Activated B cell treated with CpG ODN at 0.5 μM for 24 hours (primary cell): ENCODE results near the gene PAMR1. TPM values are rescaled to one million over a fixed set of nuclear protein-coding genes. Genes with fewer than 3 reads are reported as not detected.

ENCODE experiments used
- ATAC-seq: fragments of 200-7000 bp; cut with Tn5 transposase; one replicate; pipeline ENCODE4 v1.10.0; 2021; ENCODE audit warnings: low read depth, mild to moderate bottlenecking, moderate library complexity
- CTCF ChIA-PET: fragments of 350-600 bp; sonication (Branson Sonifier 250); formaldehyde crosslinking; loops from one replicate; lab custom pipeline; 2021; ENCODE audit warnings: antibody characterized with exemption; lab: Charles Lee
- POLR2A ChIA-PET: fragments of 350-600 bp; sonication (Branson Sonifier 250); formaldehyde crosslinking; loops from one replicate; lab custom pipeline; 2021; ENCODE audit warnings: antibody characterized with exemption; lab: Charles Lee
- DNase-seq: peaks from one replicate; pipeline ENCODE4 v3.0.0; 2022
- H3K27ac Mint-ChIP-seq: one replicate; pipeline ENCODE4 v1.8.0; 2020; ENCODE audit warnings: mixed read lengths
- H3K27me3 Mint-ChIP-seq: one replicate; pipeline ENCODE4 v1.8.0; 2021; ENCODE audit warnings: mixed read lengths
- H3K36me3 Mint-ChIP-seq: one replicate; pipeline ENCODE4 v1.8.0; 2021; ENCODE audit warnings: low read depth, mixed read lengths
- H3K4me1 Mint-ChIP-seq: one replicate; pipeline ENCODE4 v1.8.0; 2021; ENCODE audit warnings: mixed read lengths
- H3K4me3 Mint-ChIP-seq: one replicate; pipeline ENCODE4 v1.8.0; 2020; ENCODE audit warnings: mild to moderate bottlenecking, mixed read lengths
- H3K9me3 Mint-ChIP-seq: one replicate; pipeline ENCODE4 v1.8.0; 2020; ENCODE audit warnings: mixed read lengths
- intact Hi-C: fragments of 100-400 bp; cut with micrococcal nuclease; formaldehyde crosslinking; loops from one replicate; pipeline ENCODE4 v1.15.1; 2024
- total RNA-seq: library from RNA; stranded (reverse); gene quantifications from 2 replicates; pipeline ENCODE4 v1.2.3, GENCODE V29; 2022
- TF ChIP-seq, protein P1 (sequence below): fragments of 200-600 bp; IDR thresholded peaks from one replicate; pipeline ENCODE4 v1.8.0; 2022; ENCODE audit warnings: antibody characterized with exemption, mild to moderate bottlenecking

The PAMR1 gene
- total RNA-seq, 1 donor from 2014 or later, result not detected

DNA sequence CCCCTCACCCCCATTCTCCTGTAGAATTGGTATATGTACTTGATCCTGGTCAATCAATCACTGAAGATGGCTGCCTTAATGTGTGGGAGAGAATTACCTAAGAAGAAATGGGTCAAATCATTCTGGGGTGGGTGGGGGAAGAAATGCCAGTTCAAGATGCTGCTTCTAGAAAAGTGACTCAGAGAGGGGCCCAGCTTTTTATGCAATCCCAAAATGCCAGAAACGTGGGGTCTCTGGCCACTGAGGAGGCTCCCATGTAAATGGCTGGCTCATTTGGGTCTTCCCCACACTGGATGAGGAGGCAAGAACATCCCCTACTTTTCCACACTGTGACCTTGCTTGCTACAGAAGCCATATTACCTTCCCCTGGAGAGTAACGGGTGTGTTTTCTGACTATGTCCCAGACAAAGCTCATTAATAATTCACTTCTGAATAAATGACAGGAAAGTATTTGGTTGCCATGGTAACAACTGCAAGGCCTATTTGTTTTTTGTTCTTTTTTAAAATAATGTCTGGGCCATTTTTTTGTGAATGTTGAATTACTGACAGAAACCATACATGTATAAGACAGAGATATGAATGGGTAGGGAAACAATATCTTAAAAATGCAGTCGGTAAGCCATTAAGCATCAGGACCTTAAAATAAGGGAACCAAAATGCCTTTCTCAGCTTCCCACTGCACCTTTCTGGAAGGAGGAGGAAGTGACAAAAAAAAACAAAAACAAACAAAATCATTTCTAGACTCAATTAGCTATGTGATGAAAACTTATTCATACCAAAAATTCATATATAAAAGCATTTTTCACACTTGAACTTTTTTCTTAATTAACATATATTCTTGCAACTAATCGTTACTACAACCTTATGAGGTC lies 138.1 kb downstream of the PAMR1 start:
- peaks cover 25% of the 10 kb centered on the region for H3K4me1 Mint-ChIP-seq
- intact Hi-C loops, result loop anchor here (1.0 kb wide), 1 partner anchor 461 kb away; no protein-coding TSS in a partner anchor
- no peaks in the 10 kb centered on the region for H3K36me3 Mint-ChIP-seq
- DNase-seq, result no peak
- ATAC-seq, result no peak
- H3K27me3 Mint-ChIP-seq, result no peaks in the 10 kb centered on the region
- ChIA-PET POLR2A (no interaction called here), CTCF (interaction anchor here (0.9 to 1.7 kb wide), 11 partner anchors 98 to 875 kb away, joined by 3 to 8 read pairs (median 3); no protein-coding TSS in a partner anchor)
- peaks cover 4% of the 10 kb centered on the region for H3K9me3 Mint-ChIP-seq
- H3K27ac Mint-ChIP-seq, result no peak overlapping the region
- no peak overlapping the region for H3K4me3 Mint-ChIP-seq
- TF ChIP-seq, protein P1, sequence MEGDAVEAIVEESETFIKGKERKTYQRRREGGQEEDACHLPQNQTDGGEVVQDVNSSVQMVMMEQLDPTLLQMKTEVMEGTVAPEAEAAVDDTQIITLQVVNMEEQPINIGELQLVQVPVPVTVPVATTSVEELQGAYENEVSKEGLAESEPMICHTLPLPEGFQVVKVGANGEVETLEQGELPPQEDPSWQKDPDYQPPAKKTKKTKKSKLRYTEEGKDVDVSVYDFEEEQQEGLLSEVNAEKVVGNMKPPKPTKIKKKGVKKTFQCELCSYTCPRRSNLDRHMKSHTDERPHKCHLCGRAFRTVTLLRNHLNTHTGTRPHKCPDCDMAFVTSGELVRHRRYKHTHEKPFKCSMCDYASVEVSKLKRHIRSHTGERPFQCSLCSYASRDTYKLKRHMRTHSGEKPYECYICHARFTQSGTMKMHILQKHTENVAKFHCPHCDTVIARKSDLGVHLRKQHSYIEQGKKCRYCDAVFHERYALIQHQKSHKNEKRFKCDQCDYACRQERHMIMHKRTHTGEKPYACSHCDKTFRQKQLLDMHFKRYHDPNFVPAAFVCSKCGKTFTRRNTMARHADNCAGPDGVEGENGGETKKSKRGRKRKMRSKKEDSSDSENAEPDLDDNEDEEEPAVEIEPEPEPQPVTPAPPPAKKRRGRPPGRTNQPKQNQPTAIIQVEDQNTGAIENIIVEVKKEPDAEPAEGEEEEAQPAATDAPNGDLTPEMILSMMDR, result no peak

DNA sequence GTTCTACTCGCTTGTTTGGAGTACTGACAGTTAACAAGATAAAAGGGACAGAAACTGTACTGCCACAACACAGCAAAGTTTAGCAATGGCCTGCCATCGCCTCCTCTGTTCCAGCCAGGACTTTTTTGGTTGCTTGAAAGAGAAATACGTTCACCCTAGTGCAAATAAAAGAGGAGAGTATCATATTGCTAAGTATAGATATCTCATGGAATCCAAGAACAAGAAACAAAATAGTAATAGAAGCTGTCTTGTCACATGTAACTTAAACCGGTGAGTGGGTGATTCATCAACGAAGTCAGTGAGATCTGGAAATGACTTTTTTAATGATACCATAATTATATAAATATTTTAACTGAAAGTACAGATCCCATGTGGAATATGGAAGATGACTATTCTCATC lies 141.5 kb downstream of the PAMR1 start:
- ATAC-seq (no peak), DNase-seq (no peak)
- Mint-ChIP-seq H3K4me1 (peaks cover 4% of the 10 kb centered on the region), H3K4me3 (no peak overlapping the region), H3K27ac (no peak overlapping the region), H3K9me3 (peaks cover 4% of the 10 kb centered on the region), H3K36me3 (no peaks in the 10 kb centered on the region), H3K27me3 (no peaks in the 10 kb centered on the region)
- intact Hi-C loops, result no loop called here
- ChIA-PET POLR2A (no interaction called here), CTCF (no interaction called here)
- TF ChIP-seq, protein P1, result no peak

Other genes with a start within 250 kb of the PAMR1 start
- gene SLC1A2, start 106.1 kb downstream of the PAMR1 start, total RNA-seq, result not detected in 2 replicates
- 0.49 and 0.73 TPM in 2 replicates for gene FJX1, start 92.8 kb upstream of the PAMR1 start, total RNA-seq
- gene TRIM44, start 137.2 kb upstream of the PAMR1 start, total RNA-seq, result 66.7 and 67.0 TPM in 2 replicates